Caco-2 (cell line): ENCODE data around the gene NELFB. TPM values are rescaled to one million over a fixed set of nuclear protein-coding genes. Genes with fewer than 3 reads are reported as not detected.

Experiments used
- BruUV-seq: library from RNA; stranded (reverse); fragments of 400-500 nt; replicated peaks from 2 replicates; lab custom pipeline; 2021; lab: Mats Ljungman, UMichigan
- CTCF ChIA-PET: fragments of 300-600 bp; sonication (Branson Sonifier 250); formaldehyde crosslinking; loops from one replicate; lab custom pipeline; 2022; ENCODE audit warnings: antibody characterized with exemption; lab: Charles Lee
- POLR2A ChIA-PET: fragments of 300-600 bp; sonication (Branson Sonifier 250); formaldehyde crosslinking; loops from one replicate; lab custom pipeline; 2022; ENCODE audit warnings: antibody characterized with exemption; lab: Charles Lee
- DNase-seq, 2 experiments: peaks; one replicate each; pipeline versions ENCODE4 v3.0.0 to v3.0.0-alpha.2; 2020 to 2022
- H3K27me3 ChIP-seq: replicated peaks from 2 replicates; pipeline ENCODE4 v1.6.0; 2011; ENCODE audit warnings: low read length; ENCODE audit not compliant: control insufficient read depth, insufficient read depth
- H3K36me3 ChIP-seq: 2 replicates; pipeline ENCODE4 v1.5.1; 2011; ENCODE audit warnings: low read length; ENCODE audit not compliant: control insufficient read depth, insufficient read depth
- H3K4me1 ChIP-seq: fragments of 250-450 bp; sonication (Bioruptor Pico); 2 replicates; pipeline ENCODE4 v1.5.1; 2020; ENCODE audit warnings: mild to moderate bottlenecking
- H3K4me3 ChIP-seq: 2 replicates; pipeline ENCODE4 v1.5.1; 2011; ENCODE audit warnings: low read depth, mild to moderate bottlenecking, control low read depth, low read length
- H3K9me3 ChIP-seq: fragments of 250-450 bp; sonication (Bioruptor Pico); 2 replicates; pipeline ENCODE4 v1.5.1; 2020; ENCODE audit warnings: mild to moderate bottlenecking, moderate library complexity
- H3K27ac Mint-ChIP-seq: one replicate; pipeline ENCODE4 v1.8.0; 2022; ENCODE audit warnings: mixed read lengths; ENCODE audit not compliant: unreplicated experiment
- H3K27me3 Mint-ChIP-seq: one replicate; pipeline ENCODE4 v1.8.0; 2022; ENCODE audit warnings: mixed read lengths; ENCODE audit not compliant: insufficient read depth, unreplicated experiment
- H3K36me3 Mint-ChIP-seq: one replicate; pipeline ENCODE4 v1.8.0; 2022; ENCODE audit warnings: mild to moderate bottlenecking, mixed read lengths; ENCODE audit not compliant: insufficient read depth, unreplicated experiment
- H3K4me1 Mint-ChIP-seq: one replicate; pipeline ENCODE4 v1.8.0; 2022; ENCODE audit warnings: low read depth, mixed read lengths; ENCODE audit not compliant: unreplicated experiment
- H3K4me3 Mint-ChIP-seq: one replicate; pipeline ENCODE4 v1.8.0; 2022; ENCODE audit warnings: mild to moderate bottlenecking, moderate library complexity, mixed read lengths; ENCODE audit not compliant: unreplicated experiment
- H3K9me3 Mint-ChIP-seq: one replicate; pipeline ENCODE4 v1.8.0; 2022; ENCODE audit warnings: mixed read lengths; ENCODE audit not compliant: unreplicated experiment
- CTCF ChIP-seq, 2 experiments: fragments of 200-600 bp in 1 of 2; IDR thresholded peaks; 1 replicate in 1 of 2; 2 replicates in 1 of 2; pipeline versions ENCODE4 v1.5.1 to v1.8.0; 2011 to 2022; ENCODE audit warnings: antibody characterized with exemption in 1 of 2, control low read depth in 1 of 2, inconsistent platforms in 1 of 2, low read depth in 1 of 2, low read length in 1 of 2, mild to moderate bottlenecking in 1 of 2, moderate library complexity in 1 of 2; ENCODE audit not compliant: insufficient read depth in 1 of 2, severe bottlenecking in 1 of 2, unreplicated experiment in 1 of 2
- intact Hi-C: fragments of 100-400 bp; cut with micrococcal nuclease; formaldehyde crosslinking; loops from one replicate; pipeline ENCODE4 v1.10.0; 2022; ENCODE audit not compliant: unreplicated experiment
- total RNA-seq: library from RNA; stranded (reverse); gene quantifications from 2 replicates; pipeline ENCODE4 v1.2.3, GENCODE V29; 2022

Gene NELFB
- total RNA-seq, 1 experiment from 2014 or later = 79.1 TPM

GRCh38 chr9:137280474-137281344 is 25.6 kb downstream of the NELFB start:
- DNase-seq = no peak
- H3K4me1 ChIP-seq = no peaks in the 10 kb centered on the region
- intact Hi-C loops = no loop called here
- Mint-ChIP-seq H3K9me3 (no peaks in the 10 kb centered on the region), H3K36me3 (peaks cover 15% of the 10 kb centered on the region), H3K4me3 (no peak overlapping the region), H3K27ac (no peak overlapping the region), H3K4me1 (no peaks in the 10 kb centered on the region), H3K27me3 (no peaks in the 10 kb centered on the region)
- no TSS peak for BruUV-seq
- no peak for TF ChIP-seq CTCF (IDR thresholded peaks at IDR 0.05; ENCODE audit: insufficient read depth in 1 of 2, low read depth in 1 of 2, low read length in 1 of 2, severe bottlenecking in 1 of 2, unreplicated experiment in 1 of 2)
- no peaks in the 10 kb centered on the region; the same call in 1 of the 2 replicates for H3K36me3 ChIP-seq
- H3K9me3 ChIP-seq = 0 out of 2 replicates have a peak, but pooled peaks cover 6% of the 10 kb centered on the region
- no peak overlapping the region for H3K4me3 ChIP-seq
- ChIA-PET POLR2A (no interaction called here), CTCF (no interaction called here)
- H3K27me3 ChIP-seq = no peaks in the 10 kb centered on the region

- no TSS peak for BruUV-seq
- H3K9me3 ChIP-seq = 0 out of 2 replicates have a peak, but pooled peaks cover 6% of the 10 kb centered on the region
- intact Hi-C loops = no loop called here
- H3K27me3 ChIP-seq = no peaks in the 10 kb centered on the region
- H3K27me3 Mint-ChIP-seq = no peaks in the 10 kb centered on the region
- H3K4me1 Mint-ChIP-seq = no peaks in the 10 kb centered on the region
- H3K4me1 ChIP-seq = no peaks in the 10 kb centered on the region
- TF ChIP-seq CTCF (IDR thresholded peaks at IDR 0.05; ENCODE audit: insufficient read depth in 1 of 2, low read depth in 1 of 2, low read length in 1 of 2, severe bottlenecking in 1 of 2, unreplicated experiment in 1 of 2) = no peak
- no peak overlapping the region for H3K27ac Mint-ChIP-seq
- H3K4me3 ChIP-seq = no peak overlapping the region
- no peaks in the 10 kb centered on the region for H3K9me3 Mint-ChIP-seq
- peaks cover 13% of the 10 kb centered on the region for H3K36me3 Mint-ChIP-seq
- ChIA-PET CTCF (no interaction called here), POLR2A (no interaction called here)
- H3K4me3 Mint-ChIP-seq = no peak overlapping the region
- no peak for DNase-seq
- no peaks in the 10 kb centered on the region; the same call in 1 of the 2 replicates for H3K36me3 ChIP-seq
Observed at GRCh38 chr9:137281345-137282116, 26.4 kb downstream of the NELFB start.

GRCh38 chr9:137286975-137287383 is 31.9 kb downstream of the NELFB start:
- ChIA-PET CTCF (interaction anchor here (0.5 to 1.6 kb wide), 21 partner anchors 12 to 265 kb away, joined by 3 to 15 read pairs (median 4); partner anchors contain the start of genes ENTPD8, EXD3, MAN1B1 and MRPL41), POLR2A (interaction anchor here (0.5 to 1.1 kb wide), 4 partner anchors 13 to 265 kb away, joined by 3 to 6 read pairs (median 3); partner anchors contain the start of genes MRPL41, NRARP and TUBB4B)
- peak; percentile 75 to 84 for TF ChIP-seq CTCF (IDR thresholded peaks at IDR 0.05; ENCODE audit: insufficient read depth in 1 of 2, low read depth in 1 of 2, low read length in 1 of 2, severe bottlenecking in 1 of 2, unreplicated experiment in 1 of 2)
- intact Hi-C loops = loop anchor here (1.0 to 2.0 kb wide), 2 partner anchors 120 to 158 kb away; no protein-coding TSS in a partner anchor
- H3K36me3 Mint-ChIP-seq = peaks cover 8% of the 10 kb centered on the region
- H3K27me3 Mint-ChIP-seq = no peaks in the 10 kb centered on the region
- no peaks in the 10 kb centered on the region for H3K9me3 Mint-ChIP-seq
- Histone ChIP-seq H3K36me3 (no peaks in the 10 kb centered on the region), H3K4me3 (no peak overlapping the region), H3K27me3 (no peaks in the 10 kb centered on the region), H3K4me1 (no peaks in the 10 kb centered on the region), H3K9me3 (no peaks in the 10 kb centered on the region)
- no peak overlapping the region for H3K4me3 Mint-ChIP-seq
- DNase-seq = peak; percentile 83 to 89
- peak overlapping the region; percentile 9 for H3K27ac Mint-ChIP-seq
- no peaks in the 10 kb centered on the region for H3K4me1 Mint-ChIP-seq
- BruUV-seq = no TSS peak
